K562 (cell line): ENCODE data around the gene METAP1D. TPM values are rescaled to one million over a fixed set of nuclear protein-coding genes. Genes with fewer than 3 reads are reported as not detected.

Experiments used
- ATAC-seq: fragments of 200-7000 bp; cut with Tn5 transposase; 3 replicates; pipeline ENCODE4 v1.9.1; 2020; ENCODE audit warnings: moderate library complexity
- BruUV-seq: library from RNA; stranded (reverse); fragments of 400-500 nt; replicated peaks from 2 replicates; lab custom pipeline; 2021; lab: Mats Ljungman, UMichigan
- CTCF ChIA-PET: fragments of 300-600 bp; formaldehyde crosslinking; extraction: SDS; loops from one replicate; lab custom pipeline; 2021; ENCODE audit warnings: low intra/inter-chr PET ratio; lab: Yijun Ruan, JAX
- POLR2A ChIA-PET: fragments of 300-600, 350-650 bp; sonication (Branson Sonifier 250); formaldehyde crosslinking; extraction: SDS; loops from one replicate; lab custom pipeline; 2021; ENCODE audit warnings: antibody characterized with exemption, inconsistent platforms; lab: Yijun Ruan, JAX
- DNase-seq, 4 experiments: peaks; one replicate each; pipeline versions ENCODE4 v3.0.0 to v3.0.0-alpha.2; 2011 to 2018; ENCODE audit warnings: low spot score in 3 of 4, mixed read lengths in 3 of 4; ENCODE audit errors: extremely low read depth in 1 of 4
- FAIRE-seq: peaks from 2 replicates; lab custom pipeline; 2011; peaks lifted over from hg19 to GRCh38; lab: Jason Lieb, UNC
- H2AFZ ChIP-seq: 2 replicates; pipeline ENCODE4 v1.6.0; 2011; ENCODE audit warnings: low read depth, low read length, control low read depth, inconsistent platforms
- H3K27ac ChIP-seq: fragments of 200-600 bp; 3 replicates; pipeline ENCODE4 v1.8.0; 2011; ENCODE audit warnings: low read depth, mild to moderate bottlenecking, control low read depth, inconsistent platforms, low read length, moderate library complexity, mixed read lengths; ENCODE audit errors: extremely low read depth
- H3K27me3 ChIP-seq, 2 experiments: fragments of 300-600 bp in 1 of 2; 2 replicates in 1 of 2; 3 replicates in 1 of 2; pipeline versions ENCODE4 v1.6.0 to v1.8.0; 2011; ENCODE audit warnings: inconsistent platforms in 2 of 2, low read length in 2 of 2, mild to moderate bottlenecking in 1 of 2, mixed read lengths in 1 of 2, moderate library complexity in 1 of 2; ENCODE audit not compliant: control insufficient read depth in 2 of 2, insufficient read depth in 2 of 2
- H3K36me3 ChIP-seq: fragments of 300-600 bp; 3 replicates; pipeline ENCODE4 v1.8.0; 2011; ENCODE audit warnings: mild to moderate bottlenecking, low read length, inconsistent platforms; ENCODE audit not compliant: control insufficient read depth, insufficient read depth
- H3K4me1 ChIP-seq, 2 experiments: fragments of 200-600 bp in 1 of 2; replicated peaks in 1 of 2; 2 replicates in 1 of 2; 3 replicates in 1 of 2; pipeline versions ENCODE4 v1.5.1 to v1.8.0; 2011; ENCODE audit warnings: inconsistent platforms in 2 of 2, low read length in 2 of 2, mild to moderate bottlenecking in 1 of 2, mixed read lengths in 1 of 2, moderate library complexity in 1 of 2; ENCODE audit not compliant: control insufficient read depth in 2 of 2, insufficient read depth in 2 of 2
- H3K4me2 ChIP-seq: 2 replicates; pipeline ENCODE4 v1.6.1; 2011; ENCODE audit warnings: low read length, control low read depth, inconsistent platforms, mixed read lengths; ENCODE audit not compliant: insufficient read depth
- H3K4me3 ChIP-seq: fragments of 200-600 bp; sonication (generic), shearing (Covaris generic); 2 replicates; pipeline ENCODE4 v1.5.1; 2016; ENCODE audit warnings: control low read depth, inconsistent platforms
- H3K79me2 ChIP-seq: fragments of 200-600 bp; 3 replicates; pipeline ENCODE4 v1.8.0; 2011; ENCODE audit warnings: low read length, inconsistent platforms; ENCODE audit not compliant: control insufficient read depth, insufficient read depth
- H3K9ac ChIP-seq, 2 experiments: 2 replicates each; pipeline versions ENCODE4 v1.6.0 to v1.6.1; 2011; ENCODE audit warnings: low read depth in 2 of 2, low read length in 2 of 2, control low read depth in 1 of 2, inconsistent platforms in 1 of 2, mild to moderate bottlenecking in 1 of 2, mixed read lengths in 1 of 2; ENCODE audit not compliant: insufficient read depth in 1 of 2
- H3K9me1 ChIP-seq: one replicate; pipeline ENCODE4 v1.6.0; 2011; ENCODE audit warnings: inconsistent platforms, mild to moderate bottlenecking, low read length, moderate library complexity; ENCODE audit not compliant: control insufficient read depth, insufficient read depth
- H3K9me3 ChIP-seq: replicated peaks from 2 replicates; pipeline ENCODE4 v1.5.1; 2011; ENCODE audit warnings: low read depth, low read length, inconsistent platforms; ENCODE audit not compliant: control insufficient read depth, insufficient read depth
- H4K20me1 ChIP-seq: replicated peaks from 2 replicates; pipeline ENCODE4 v1.6.1; 2011; ENCODE audit warnings: low read length, inconsistent platforms, mixed read lengths; ENCODE audit not compliant: control insufficient read depth, insufficient read depth
- BCOR ChIP-seq: fragments of 450-650 bp; IDR thresholded peaks from 2 replicates; pipeline ENCODE4 v1.6.1; 2016
- CUX1 ChIP-seq: fragments of 200-800 bp; sonication (Bioruptor generic); IDR thresholded peaks from 2 replicates; pipeline ENCODE4 v1.6.1; 2016; ENCODE audit warnings: missing genetic modification characterization, missing compliant biosample characterization
- DIDO1 ChIP-seq: fragments of 450-650 bp; IDR thresholded peaks from 2 replicates; pipeline ENCODE4 v1.6.1; 2016; ENCODE audit warnings: low read depth, missing biosample characterization, missing genetic modification characterization
- EGR1 ChIP-seq: fragments of 450-650 bp; conservative IDR thresholded peaks from 2 replicates; pipeline ENCODE4 v1.6.1; 2017; ENCODE audit warnings: mild to moderate bottlenecking
- EHMT2 ChIP-seq: fragments of 450-650 bp; IDR thresholded peaks from 2 replicates; pipeline ENCODE4 v1.6.1; 2018; ENCODE audit warnings: antibody characterized with exemption
- MED1 ChIP-seq: sonication (generic); formaldehyde crosslinking; IDR thresholded peaks from 2 replicates; pipeline ENCODE4 v1.8.1; 2023; ENCODE audit warnings: missing genetic modification reagents, borderline replicate concordance
- MLLT1 ChIP-seq, 2 experiments: fragments of 450-650 bp; IDR thresholded peaks; 2 replicates each; pipeline ENCODE4 v1.6.1; 2016
- NR2C1 ChIP-seq, 2 experiments: fragments of 450-650 bp; IDR thresholded peaks; 2 replicates each; pipeline ENCODE4 v1.6.1; 2017; ENCODE audit warnings: mild to moderate bottlenecking in 2 of 2, antibody characterized with exemption in 1 of 2, inconsistent platforms in 1 of 2, missing compliant biosample characterization in 1 of 2, missing genetic modification characterization in 1 of 2
- PCBP1 ChIP-seq: fragments of 200-400 bp; formaldehyde crosslinking; IDR thresholded peaks from 2 replicates; pipeline ENCODE4 v1.6.1; 2018; ENCODE audit warnings: mild to moderate bottlenecking, low read depth, low read length; ENCODE audit not compliant: poor library complexity, severe bottlenecking
- PHTF2 ChIP-seq: fragments of 250-450 bp; sonication (Bioruptor Pico); IDR thresholded peaks from 2 replicates; pipeline ENCODE4 v1.5.0; 2021; ENCODE audit warnings: mild to moderate bottlenecking
- ZBTB26 ChIP-seq: fragments of 450-650 bp; formaldehyde crosslinking; IDR thresholded peaks from 2 replicates; pipeline ENCODE4 v1.4.0; 2022; ENCODE audit warnings: missing genetic modification characterization
- ZEB2 ChIP-seq: fragments of 450-650 bp; IDR thresholded peaks from 2 replicates; pipeline ENCODE4 v1.6.1; 2016
- ZNF165 ChIP-seq: fragments of 250-450 bp; sonication (Bioruptor Pico); IDR thresholded peaks from 2 replicates; pipeline ENCODE4 v1.4.0; 2020; ENCODE audit warnings: borderline replicate concordance
- ZNF699 ChIP-seq: fragments of 250-450 bp; sonication (Bioruptor Pico); IDR thresholded peaks from 2 replicates; pipeline ENCODE4 v1.8.0; 2021; ENCODE audit warnings: mild to moderate bottlenecking, moderate library complexity; ENCODE audit not compliant: insufficient replicate concordance
- ZNF778 ChIP-seq: fragments of 450-650 bp; formaldehyde crosslinking; IDR thresholded peaks from 2 replicates; pipeline ENCODE4 v1.4.0; 2020; ENCODE audit warnings: mild to moderate bottlenecking, moderate library complexity
- WGBS: fragments of 100-300 bp; shearing (Covaris generic); methylation state at CpG from one replicate; pipeline ENCODE4 v1.1.6; 2016; ENCODE audit warnings: low coverage, mixed read lengths; ENCODE audit not compliant: insufficient coverage; ENCODE audit errors: missing lambda C conversion rate; 5-methylcytosine and 5-hydroxymethylcytosine counted together
- in situ Hi-C: fragments of 300-500 bp; cut with MboI; formaldehyde crosslinking; loops from 4 replicates; pipeline ENCODE4 v1.15.0; 2018; ENCODE audit warnings: inconsistent platforms, mixed read lengths
- intact Hi-C: fragments of 100-400 bp; cut with micrococcal nuclease; formaldehyde crosslinking; loops from 2 replicates; pipeline ENCODE4 v1.14.2; 2022
- polyA plus RNA-seq, 8 experiments: library from polyadenylated mRNA; depleted of rRNA in 4 of 8; stranded (reverse) in 5 of 8; unstranded in 3 of 8; fragments of >200 nt; fragmentation: Nextera tagmentation in 2 of 8; fragmentation: Illumina TruSeq in 1 of 8; extraction: Ambion mirVana in 2 of 8; extraction: Trizol in 1 of 8; gene quantifications; 2 replicates each; pipeline versions ENCODE4 v1.2.1 to v1.2.3, GENCODE V29; 2011 to 2014; ENCODE audit warnings: inconsistent platforms in 1 of 8, missing spikeins in 1 of 8
- total RNA-seq, 7 experiments: library from RNA; depleted of rRNA in 6 of 7; stranded (reverse); fragments of >200 nt in 6 of 7; fragmentation: Illumina TruSeq in 2 of 7; extraction: Trizol in 2 of 7; gene quantifications; 2 replicates each; pipeline versions ENCODE4 v1.2.1 to v1.2.3, GENCODE V29; 2011 to 2021; ENCODE audit warnings: low replicate concordance in 1 of 7

The METAP1D gene
- total and polyA plus RNA-seq, 9 of the 15 experiments (the other 6 are each of a cell fraction or from before 2014, with no cell fraction given) = 8.0 to 23.4 (median 15.7) TPM

- H3K4me3 ChIP-seq = no peak overlapping the region
- ChIA-PET CTCF (no interaction called here), POLR2A (interaction anchor here (0.8 kb wide), 1 partner anchor 11 kb away, joined by 3 read pairs; no protein-coding TSS in a partner anchor)
- in situ Hi-C loops = no loop called here
- no peaks in the 10 kb centered on the region for H3K9me3 ChIP-seq
- H3K4me2 ChIP-seq = no peak overlapping the region
- H3K4me1 ChIP-seq = no peaks in the 10 kb centered on the region
- H3K79me2 ChIP-seq = peaks cover 8% of the 10 kb centered on the region; the same call in 2 of the 3 replicates
- ATAC-seq (no peak), DNase-seq (no peak), FAIRE-seq (no peak)
- H3K27me3 ChIP-seq = no peaks in the 10 kb centered on the region
- H2AFZ ChIP-seq = no peak overlapping the region
- no peak overlapping the region for H3K9ac ChIP-seq
- H4K20me1 ChIP-seq = no peaks in the 10 kb centered on the region
- BruUV-seq = no TSS peak
- H3K36me3 ChIP-seq = peaks cover 62% of the 10 kb centered on the region
- 95% methylated on average over 8 of the region's 8 CpGs for WGBS
- no peak overlapping the region for H3K27ac ChIP-seq
- no peaks in the 10 kb centered on the region for H3K9me1 ChIP-seq
- intact Hi-C loops = no loop called here
- TF ChIP-seq MLLT1 (IDR thresholded peaks at IDR 0.05) (no peak), ZEB2 (no peak), PCBP1 (no peak), EGR1 (no peak), EHMT2 (no peak), ZNF165 (no peak), BCOR (no peak), PHTF2 (CRISPR knock-in tag) (no peak), ZBTB26 (CRISPR knock-in tag) (no peak), NR2C1 (IDR thresholded peaks at IDR 0.05) (no peak), NR2C1 (tag; IDR thresholded peaks at IDR 0.05) (no peak), ZNF699 (no peak), CUX1 (no peak), DIDO1 (tag) (no peak), MED1 (no peak), ZNF778 (no peak)
Measured at GRCh38 chr2:171966235-171966634, 33.5 kb upstream of the METAP1D start.
